OCI-LY1 (cell line): Measurements from ENCODE around the gene HBA1.

Experiments used
- CTCF ChIP-seq: fragments of 200-600 bp; sonication (generic), shearing (Covaris generic); IDR thresholded peaks from 2 replicates; pipeline ENCODE4 v1.5.1; 2017; ENCODE audit warnings: mild to moderate bottlenecking, antibody characterized with exemption, low read length, moderate library complexity, mixed read lengths
- EZH2 ChIP-seq: fragments of 200-600 bp; sonication (generic), shearing (Covaris generic); IDR thresholded peaks from 2 replicates; pipeline ENCODE4 v1.8.0; 2017; ENCODE audit warnings: borderline replicate concordance, mixed run types, mild to moderate bottlenecking, antibody characterized with exemption, low read length, moderate library complexity, mixed read lengths

GRCh38 chr16:183005-183404, 6.5 kb downstream of the HBA1 start:
- no peak for TF ChIP-seq CTCF
- no peak for TF ChIP-seq EZH2
